ENCODE measurements around the gene ZNF544. TPM values are rescaled to one million over a fixed set of nuclear protein-coding genes. Genes with fewer than 3 reads are reported as not detected.

ZNF544 gene
- total RNA-seq, 1 donor from 2014 or later, result 22.6 TPM

GRCh38 chr19:58227964-58228584 lies 640 bp upstream of the ZNF544 start:
- Histone ChIP-seq H3K36me3 (peaks cover 34% of the 10 kb centered on the region), H3K4me3 (peak overlapping the region; percentile 93), H3K4me1 (peaks cover 14% of the 10 kb centered on the region), H3K27me3 (ENCODE audit: low read depth) (no peaks in the 10 kb centered on the region), H3K9me3 (peaks cover 53% of the 10 kb centered on the region), H3K27ac (peak overlapping the region; percentile 79)
- TF ChIP-seq, protein P1, sequence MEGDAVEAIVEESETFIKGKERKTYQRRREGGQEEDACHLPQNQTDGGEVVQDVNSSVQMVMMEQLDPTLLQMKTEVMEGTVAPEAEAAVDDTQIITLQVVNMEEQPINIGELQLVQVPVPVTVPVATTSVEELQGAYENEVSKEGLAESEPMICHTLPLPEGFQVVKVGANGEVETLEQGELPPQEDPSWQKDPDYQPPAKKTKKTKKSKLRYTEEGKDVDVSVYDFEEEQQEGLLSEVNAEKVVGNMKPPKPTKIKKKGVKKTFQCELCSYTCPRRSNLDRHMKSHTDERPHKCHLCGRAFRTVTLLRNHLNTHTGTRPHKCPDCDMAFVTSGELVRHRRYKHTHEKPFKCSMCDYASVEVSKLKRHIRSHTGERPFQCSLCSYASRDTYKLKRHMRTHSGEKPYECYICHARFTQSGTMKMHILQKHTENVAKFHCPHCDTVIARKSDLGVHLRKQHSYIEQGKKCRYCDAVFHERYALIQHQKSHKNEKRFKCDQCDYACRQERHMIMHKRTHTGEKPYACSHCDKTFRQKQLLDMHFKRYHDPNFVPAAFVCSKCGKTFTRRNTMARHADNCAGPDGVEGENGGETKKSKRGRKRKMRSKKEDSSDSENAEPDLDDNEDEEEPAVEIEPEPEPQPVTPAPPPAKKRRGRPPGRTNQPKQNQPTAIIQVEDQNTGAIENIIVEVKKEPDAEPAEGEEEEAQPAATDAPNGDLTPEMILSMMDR (IDR thresholded peaks at IDR 0.05), result no peak
- DNase-seq (no peak), ATAC-seq (no peak)
- intact Hi-C loops (cut with DNase I), result no loop called here

- Histone ChIP-seq H3K4me1 (peaks cover 14% of the 10 kb centered on the region), H3K9me3 (peaks cover 52% of the 10 kb centered on the region), H3K4me3 (peak overlapping the region; percentile 93), H3K27ac (peak overlapping the region; percentile 79), H3K27me3 (ENCODE audit: low read depth) (no peaks in the 10 kb centered on the region), H3K36me3 (peaks cover 39% of the 10 kb centered on the region)
- TF ChIP-seq, protein P1 (IDR thresholded peaks at IDR 0.05), result no peak
- DNase-seq (no peak), ATAC-seq (peak; percentile 9)
- intact Hi-C loops (cut with DNase I), result no loop called here
These were observed 533 bp downstream of the ZNF544 start for GRCh38 chr19:58229255-58229639.

- intact Hi-C loops (cut with DNase I), result no loop called here
- Histone ChIP-seq H3K4me1 (no peaks in the 10 kb centered on the region), H3K9me3 (peaks cover 95% of the 10 kb centered on the region), H3K36me3 (peaks cover 39% of the 10 kb centered on the region), H3K4me3 (no peak overlapping the region), H3K27me3 (ENCODE audit: low read depth) (no peaks in the 10 kb centered on the region), H3K27ac (no peak overlapping the region)
- TF ChIP-seq, protein P1 (IDR thresholded peaks at IDR 0.05), result no peak
- DNase-seq (no peak), ATAC-seq (no peak)
These were observed 8.6 kb downstream of the ZNF544 start for GRCh38 chr19:58237324-58237723.

DNA sequence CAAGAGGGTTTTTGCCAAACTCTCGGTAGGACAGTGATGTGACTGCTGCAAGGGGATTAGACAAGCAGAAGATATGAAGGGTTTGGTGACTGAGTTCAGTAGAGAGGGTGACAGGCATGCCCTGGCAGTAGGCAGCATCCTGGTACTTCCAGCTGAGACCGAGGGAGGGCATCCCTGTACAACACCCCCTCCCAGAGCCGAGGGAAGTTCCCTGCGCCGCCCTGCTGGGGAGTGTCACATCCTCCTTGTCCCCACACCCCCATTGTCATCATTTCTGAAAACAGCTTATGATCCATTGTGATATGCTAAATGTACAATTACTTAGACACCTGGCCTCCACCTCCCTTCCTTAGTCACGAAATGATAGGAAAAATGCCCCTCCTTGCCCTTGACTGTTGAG lies 14.6 kb downstream of the ZNF544 start:
- ATAC-seq (no peak), DNase-seq (no peak)
- Histone ChIP-seq H3K27me3 (ENCODE audit: low read depth) (no peaks in the 10 kb centered on the region), H3K4me3 (no peak overlapping the region), H3K4me1 (no peaks in the 10 kb centered on the region), H3K36me3 (peaks cover 58% of the 10 kb centered on the region), H3K27ac (no peak overlapping the region), H3K9me3 (peaks cover 100% of the 10 kb centered on the region)
- TF ChIP-seq, protein P1 (IDR thresholded peaks at IDR 0.05), result no peak
- intact Hi-C loops (cut with DNase I), result no loop called here

DNA sequence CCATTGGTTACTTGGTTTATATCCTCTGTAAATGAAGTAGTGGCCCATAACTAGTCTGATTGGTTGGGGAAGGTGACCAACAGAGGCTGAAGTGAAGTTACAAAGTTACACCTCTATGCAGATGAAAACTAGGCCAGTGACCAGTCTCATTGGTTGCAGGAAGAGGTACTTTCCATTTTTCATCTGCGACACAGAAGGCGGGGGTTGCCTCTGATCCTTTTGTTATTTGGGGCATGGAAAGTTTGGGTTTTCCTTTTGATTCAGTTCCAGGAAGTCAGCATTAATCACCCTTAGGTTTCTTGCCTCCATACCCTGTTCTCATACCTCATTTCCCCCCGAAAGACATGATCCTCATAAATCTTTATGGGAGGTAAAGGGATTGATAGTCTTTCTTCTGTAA lies 20.2 kb downstream of the ZNF544 start:
- Histone ChIP-seq H3K27ac (no peak overlapping the region), H3K9me3 (peaks cover 100% of the 10 kb centered on the region), H3K4me3 (no peak overlapping the region), H3K27me3 (ENCODE audit: low read depth) (no peaks in the 10 kb centered on the region), H3K4me1 (no peaks in the 10 kb centered on the region), H3K36me3 (peaks cover 68% of the 10 kb centered on the region)
- no peak for DNase-seq
- intact Hi-C loops (cut with DNase I), result no loop called here
- TF ChIP-seq, protein P1 (IDR thresholded peaks at IDR 0.05), result no peak
- no peak for ATAC-seq

Data from lower lobe of right lung (tissue), 2 donors.